BLaER1 treated with 17β-estradiol and CSF1 and Interleukin-3, amounts not matched to agents 10 nM and 100 nM (cell line): ENCODE measurements around the gene OPCML.

Experiments used
- H3K27ac ChIP-seq, 11 experiments: shearing (Covaris generic); formaldehyde crosslinking; 2 replicates each; pipeline ENCODE4 v1.8.1; 2022
- H3K27me3 ChIP-seq, 11 experiments: shearing (Covaris generic); formaldehyde crosslinking; 2 replicates each; pipeline ENCODE4 v1.8.1; 2022
- H3K36me3 ChIP-seq, 11 experiments: shearing (Covaris generic); formaldehyde crosslinking; 2 replicates each; pipeline ENCODE4 v1.8.1; 2022
- H3K4me1 ChIP-seq, 10 experiments: shearing (Covaris generic); formaldehyde crosslinking; 2 replicates each; pipeline ENCODE4 v1.8.1; 2022
- H3K4me2 ChIP-seq, 11 experiments: shearing (Covaris generic); formaldehyde crosslinking; 2 replicates each; pipeline ENCODE4 v1.8.1; 2022
- H3K4me3 ChIP-seq, 10 experiments: shearing (Covaris generic); formaldehyde crosslinking; 2 replicates each; pipeline ENCODE4 v1.8.1; 2022
- H3K9ac ChIP-seq, 11 experiments: shearing (Covaris generic); formaldehyde crosslinking; 2 replicates each; pipeline ENCODE4 v1.8.1; 2022
- H3K9me3 ChIP-seq, 11 experiments: shearing (Covaris generic); formaldehyde crosslinking; replicated peaks in 1 of 11; 2 replicates each; pipeline ENCODE4 v1.8.1; 2022
- H4K20me1 ChIP-seq, 11 experiments: shearing (Covaris generic); formaldehyde crosslinking; 2 replicates each; pipeline ENCODE4 v1.8.1; 2022
- Cebpa-rat ChIP-seq, 11 experiments: shearing (Covaris generic); IDR thresholded peaks; 2 replicates each; pipeline ENCODE4 v1.8.1; 2022

The OPCML gene

GRCh38 chr11:133107763-133108162, 424.5 kb downstream of the OPCML start:
- no peak overlapping the region for H3K4me2 ChIP-seq
- H3K27ac ChIP-seq, result no peak overlapping the region
- peaks cover 0 to 7% (median 2%) of the 10 kb centered on the region in 10 experiments; a peak in 5 of 20 replicates for H3K4me1 ChIP-seq
- no peak overlapping the region for H3K9ac ChIP-seq
- H3K4me3 ChIP-seq, result no peak overlapping the region
- peaks cover 4 to 15% (median 5%) of the 10 kb centered on the region in 11 experiments; a peak in 19 of 22 replicates for H3K9me3 ChIP-seq
- TF ChIP-seq Cebpa-rat (IDR thresholded peaks at IDR 0.05), result no peak
- no peaks in the 10 kb centered on the region for H3K36me3 ChIP-seq
- no peaks in the 10 kb centered on the region for H3K27me3 ChIP-seq
- H4K20me1 ChIP-seq, result no peaks in the 10 kb centered on the region

- Histone ChIP-seq H3K4me1 (peaks cover 0 to 7% (median 2%) of the 10 kb centered on the region in 10 experiments; a peak in 5 of 20 replicates), H3K4me3 (no peak overlapping the region), H4K20me1 (no peaks in the 10 kb centered on the region), H3K9me3 (peaks cover 0 to 10% (median 0%) of the 10 kb centered on the region in 11 experiments; a peak in 3 of 22 replicates), H3K27me3 (no peaks in the 10 kb centered on the region), H3K9ac (no peak overlapping the region), H3K36me3 (no peaks in the 10 kb centered on the region), H3K4me2 (no peak overlapping the region), H3K27ac (no peak overlapping the region)
- TF ChIP-seq Cebpa-rat (IDR thresholded peaks at IDR 0.05), result no peak
Observed at GRCh38 chr11:133107136-133107535, 425.2 kb downstream of the OPCML start.

- H3K4me1 ChIP-seq, result peaks cover 0 to 4% (median 1%) of the 10 kb centered on the region in 10 experiments; a peak in 5 of 20 replicates
- H3K9me3 ChIP-seq, result peaks cover 0 to 10% (median 0%) of the 10 kb centered on the region in 11 experiments; a peak in 3 of 22 replicates
- no peaks in the 10 kb centered on the region for H3K27me3 ChIP-seq
- no peak overlapping the region for H3K4me3 ChIP-seq
- no peaks in the 10 kb centered on the region for H4K20me1 ChIP-seq
- no peaks in the 10 kb centered on the region for H3K36me3 ChIP-seq
- H3K27ac ChIP-seq, result no peak overlapping the region
- no peak overlapping the region for H3K4me2 ChIP-seq
- no peak for TF ChIP-seq Cebpa-rat (IDR thresholded peaks at IDR 0.05)
- no peak overlapping the region for H3K9ac ChIP-seq
Observed at GRCh38 chr11:133106417-133106816, 425.9 kb downstream of the OPCML start.

- Histone ChIP-seq H3K27me3 (no peaks in the 10 kb centered on the region), H3K4me1 (no peaks in the 10 kb centered on the region), H3K4me2 (no peak overlapping the region), H3K36me3 (no peaks in the 10 kb centered on the region), H3K4me3 (no peak overlapping the region), H3K27ac (no peak overlapping the region), H3K9me3 (peaks cover 0 to 14% (median under 1%) of the 10 kb centered on the region in 11 experiments; a peak in 5 of 22 replicates), H4K20me1 (no peaks in the 10 kb centered on the region), H3K9ac (no peak overlapping the region)
- no peak for TF ChIP-seq Cebpa-rat (IDR thresholded peaks at IDR 0.05)
Observed at GRCh38 chr11:133104009-133104744, 428.1 kb downstream of the OPCML start.

GRCh38 chr11:133096981-133097380, 435.3 kb downstream of the OPCML start:
- TF ChIP-seq Cebpa-rat (IDR thresholded peaks at IDR 0.05), result peak in 4 of 11 experiments; percentile 10 to 86 (median 76); a peak in 9 of 22 replicates
- H3K36me3 ChIP-seq, result no peaks in the 10 kb centered on the region

GRCh38 chr11:133086518-133086917, 445.8 kb downstream of the OPCML start:
- H3K4me2 ChIP-seq, result no peak overlapping the region
- H3K4me1 ChIP-seq, result peaks cover 0 to 5% (median 2%) of the 10 kb centered on the region in 10 experiments; a peak in 5 of 20 replicates
- no peak overlapping the region for H3K4me3 ChIP-seq
- H3K9ac ChIP-seq, result no peak overlapping the region
- TF ChIP-seq Cebpa-rat (IDR thresholded peaks at IDR 0.05), result no peak
- H3K9me3 ChIP-seq, result no peaks in the 10 kb centered on the region
- no peaks in the 10 kb centered on the region for H4K20me1 ChIP-seq
- H3K36me3 ChIP-seq, result no peaks in the 10 kb centered on the region
- H3K27ac ChIP-seq, result no peak overlapping the region
- peaks cover 0 to 10% (median 6%) of the 10 kb centered on the region in 11 experiments; a peak in 12 of 22 replicates for H3K27me3 ChIP-seq

More at GRCh38 chr11:133096981-133097380, 435.3 kb downstream of the OPCML start:
- Histone ChIP-seq H3K9me3 (peaks cover 0 to 9% (median 0%) of the 10 kb centered on the region in 11 experiments; a peak in 2 of 22 replicates), H3K4me1 (no peaks in the 10 kb centered on the region), H3K9ac (no peak overlapping the region), H3K4me3 (no peak overlapping the region), H4K20me1 (no peaks in the 10 kb centered on the region), H3K27me3 (no peaks in the 10 kb centered on the region), H3K4me2 (no peak overlapping the region), H3K27ac (no peak overlapping the region)

GRCh38 chr11:133082841-133083488, 449.3 kb downstream of the OPCML start:
- H3K4me2 ChIP-seq, result peak overlapping the region; percentile 80 to 93 (median 87)
- no peak for TF ChIP-seq Cebpa-rat (IDR thresholded peaks at IDR 0.05)
- peaks cover 0 to 10% (median 6%) of the 10 kb centered on the region in 11 experiments; a peak in 12 of 22 replicates for H3K27me3 ChIP-seq
- H3K4me3 ChIP-seq, result peak overlapping the region; percentile 50 to 70 (median 56)
- no peaks in the 10 kb centered on the region for H3K36me3 ChIP-seq
- H3K9me3 ChIP-seq, result no peaks in the 10 kb centered on the region
- H3K4me1 ChIP-seq, result peaks cover 0 to 5% (median 2%) of the 10 kb centered on the region in 10 experiments; a peak in 5 of 20 replicates
- H3K9ac ChIP-seq, result peak overlapping the region; percentile 54 to 77 (median 66); a peak in 20 of 22 replicates
- H3K27ac ChIP-seq, result peak overlapping the region in 5 of 11 experiments; percentile 30 to 65 (median 58); a peak in 7 of 22 replicates
- H4K20me1 ChIP-seq, result peaks cover 0 to 7% (median 0%) of the 10 kb centered on the region in 11 experiments; a peak in 2 of 22 replicates

- H3K9me3 ChIP-seq, result no peaks in the 10 kb centered on the region
- peak overlapping the region in 10 of 11 experiments; percentile 81 to 93 (median 88); a peak in 19 of 22 replicates for H3K4me2 ChIP-seq
- peak overlapping the region in 5 of 11 experiments; percentile 30 to 65 (median 58); a peak in 7 of 22 replicates for H3K27ac ChIP-seq
- H3K27me3 ChIP-seq, result peaks cover 0 to 10% (median 6%) of the 10 kb centered on the region in 11 experiments; a peak in 12 of 22 replicates
- peak overlapping the region; percentile 34 to 70 (median 56); a peak in 19 of 20 replicates for H3K4me3 ChIP-seq
- H3K36me3 ChIP-seq, result no peaks in the 10 kb centered on the region
- no peak for TF ChIP-seq Cebpa-rat (IDR thresholded peaks at IDR 0.05)
- H4K20me1 ChIP-seq, result peaks cover 0 to 7% (median 0%) of the 10 kb centered on the region in 11 experiments; a peak in 2 of 22 replicates
- peak overlapping the region; percentile 54 to 77 (median 66); a peak in 19 of 22 replicates for H3K9ac ChIP-seq
- peaks cover 0 to 5% (median 2%) of the 10 kb centered on the region in 10 experiments; a peak in 5 of 20 replicates for H3K4me1 ChIP-seq
Observed at GRCh38 chr11:133082453-133082781, 449.9 kb downstream of the OPCML start.
